D721Med (cell line): ENCODE measurements around the gene SHROOM2.

Experiments
- DNase-seq: peaks from one replicate; pipeline ENCODE4 v3.0.0; 2011; ENCODE audit warnings: low spot score; ENCODE audit not compliant: insufficient read length
- FAIRE-seq: peaks from 2 replicates; lab custom pipeline; 2011; peaks lifted over from hg19 to GRCh38; lab: Jason Lieb, UNC
- CTCF ChIP-seq: IDR thresholded peaks from 2 replicates; pipeline ENCODE4 v1.5.1; 2012; ENCODE audit warnings: mild to moderate bottlenecking, control low read depth; ENCODE audit not compliant: insufficient read depth; ENCODE audit errors: missing control alignments

SHROOM2 gene, protein sequence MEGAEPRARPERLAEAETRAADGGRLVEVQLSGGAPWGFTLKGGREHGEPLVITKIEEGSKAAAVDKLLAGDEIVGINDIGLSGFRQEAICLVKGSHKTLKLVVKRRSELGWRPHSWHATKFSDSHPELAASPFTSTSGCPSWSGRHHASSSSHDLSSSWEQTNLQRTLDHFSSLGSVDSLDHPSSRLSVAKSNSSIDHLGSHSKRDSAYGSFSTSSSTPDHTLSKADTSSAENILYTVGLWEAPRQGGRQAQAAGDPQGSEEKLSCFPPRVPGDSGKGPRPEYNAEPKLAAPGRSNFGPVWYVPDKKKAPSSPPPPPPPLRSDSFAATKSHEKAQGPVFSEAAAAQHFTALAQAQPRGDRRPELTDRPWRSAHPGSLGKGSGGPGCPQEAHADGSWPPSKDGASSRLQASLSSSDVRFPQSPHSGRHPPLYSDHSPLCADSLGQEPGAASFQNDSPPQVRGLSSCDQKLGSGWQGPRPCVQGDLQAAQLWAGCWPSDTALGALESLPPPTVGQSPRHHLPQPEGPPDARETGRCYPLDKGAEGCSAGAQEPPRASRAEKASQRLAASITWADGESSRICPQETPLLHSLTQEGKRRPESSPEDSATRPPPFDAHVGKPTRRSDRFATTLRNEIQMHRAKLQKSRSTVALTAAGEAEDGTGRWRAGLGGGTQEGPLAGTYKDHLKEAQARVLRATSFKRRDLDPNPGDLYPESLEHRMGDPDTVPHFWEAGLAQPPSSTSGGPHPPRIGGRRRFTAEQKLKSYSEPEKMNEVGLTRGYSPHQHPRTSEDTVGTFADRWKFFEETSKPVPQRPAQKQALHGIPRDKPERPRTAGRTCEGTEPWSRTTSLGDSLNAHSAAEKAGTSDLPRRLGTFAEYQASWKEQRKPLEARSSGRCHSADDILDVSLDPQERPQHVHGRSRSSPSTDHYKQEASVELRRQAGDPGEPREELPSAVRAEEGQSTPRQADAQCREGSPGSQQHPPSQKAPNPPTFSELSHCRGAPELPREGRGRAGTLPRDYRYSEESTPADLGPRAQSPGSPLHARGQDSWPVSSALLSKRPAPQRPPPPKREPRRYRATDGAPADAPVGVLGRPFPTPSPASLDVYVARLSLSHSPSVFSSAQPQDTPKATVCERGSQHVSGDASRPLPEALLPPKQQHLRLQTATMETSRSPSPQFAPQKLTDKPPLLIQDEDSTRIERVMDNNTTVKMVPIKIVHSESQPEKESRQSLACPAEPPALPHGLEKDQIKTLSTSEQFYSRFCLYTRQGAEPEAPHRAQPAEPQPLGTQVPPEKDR (N-terminal part only)

DNA sequence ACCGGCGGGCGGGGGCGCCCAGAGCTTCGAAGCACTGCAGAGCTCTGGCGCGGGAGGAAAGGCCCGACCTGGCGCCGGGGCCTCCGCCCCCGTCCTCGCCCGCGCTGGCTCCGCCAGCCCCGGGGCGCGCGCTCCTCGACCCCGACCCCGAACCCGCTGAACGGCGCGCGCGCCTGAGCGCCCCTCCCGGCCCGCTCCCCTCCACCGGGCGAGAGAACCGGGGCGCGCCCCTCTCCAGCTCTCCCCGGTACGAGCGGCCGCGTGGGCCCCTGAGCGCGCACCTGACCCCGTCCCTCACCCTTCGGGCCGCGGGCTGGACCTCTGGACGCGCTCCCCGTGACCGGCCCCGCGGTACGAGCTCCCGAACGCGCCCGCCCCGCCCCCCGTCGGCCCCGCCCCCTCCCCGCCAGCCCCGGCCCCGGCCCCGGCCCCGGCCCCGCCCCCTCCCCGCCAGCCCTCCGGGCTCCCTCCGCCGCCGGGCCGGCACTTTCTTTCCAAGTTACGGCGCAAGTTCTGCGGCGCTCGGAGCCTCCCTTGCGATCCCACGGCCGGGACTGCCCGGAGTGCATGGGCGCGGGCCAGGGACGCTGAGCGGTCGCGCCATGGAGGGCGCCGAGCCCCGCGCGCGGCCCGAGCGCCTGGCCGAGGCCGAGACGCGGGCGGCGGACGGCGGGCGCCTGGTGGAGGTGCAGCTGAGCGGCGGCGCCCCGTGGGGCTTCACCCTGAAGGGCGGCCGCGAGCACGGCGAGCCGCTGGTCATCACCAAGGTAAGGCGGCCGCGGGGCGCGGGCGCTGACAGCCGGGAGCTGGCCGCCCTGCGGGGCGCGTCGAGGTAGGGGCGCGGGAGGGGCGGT, at the start of gene SHROOM2:
TSS of gene SHROOM2 (plus strand) at position 486 of the 854 bp plus-strand sequence. CDS start at position 603, 117 bp downstream.
- no peak for DNase-seq
- no peak for FAIRE-seq
- TF ChIP-seq CTCF: no peak

GRCh38 chrX:9737363-9737762, 48.9 kb upstream of the SHROOM2 start:
- no peak for DNase-seq
- no peak for FAIRE-seq
- no peak for TF ChIP-seq CTCF

- DNase-seq (no peak), FAIRE-seq (no peak)
- TF ChIP-seq CTCF: no peak
These were observed 48.1 kb upstream of the SHROOM2 start for GRCh38 chrX:9738151-9738550.

DNA sequence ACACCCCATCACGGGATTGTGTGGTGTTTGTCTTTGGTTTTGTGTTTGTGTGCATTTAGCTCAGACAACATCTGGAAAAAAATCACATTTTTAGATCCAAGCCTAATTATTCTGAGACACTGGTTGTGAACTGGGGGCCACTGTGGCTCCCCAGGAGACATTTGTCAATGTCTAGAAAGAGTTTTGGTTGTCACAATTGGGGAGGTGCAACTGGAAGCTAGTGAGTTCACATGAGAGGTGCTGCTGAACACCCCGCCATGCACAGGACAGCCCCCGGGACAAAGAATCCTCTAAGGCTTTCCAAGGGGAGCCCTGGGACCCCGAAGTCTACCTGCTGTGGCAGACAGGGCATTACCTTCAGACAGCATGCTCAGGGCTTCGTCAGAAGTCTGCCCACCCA, 47.1 kb upstream of the SHROOM2 start:
- TF ChIP-seq CTCF: no peak
- no peak for DNase-seq
- FAIRE-seq: no peak

DNA sequence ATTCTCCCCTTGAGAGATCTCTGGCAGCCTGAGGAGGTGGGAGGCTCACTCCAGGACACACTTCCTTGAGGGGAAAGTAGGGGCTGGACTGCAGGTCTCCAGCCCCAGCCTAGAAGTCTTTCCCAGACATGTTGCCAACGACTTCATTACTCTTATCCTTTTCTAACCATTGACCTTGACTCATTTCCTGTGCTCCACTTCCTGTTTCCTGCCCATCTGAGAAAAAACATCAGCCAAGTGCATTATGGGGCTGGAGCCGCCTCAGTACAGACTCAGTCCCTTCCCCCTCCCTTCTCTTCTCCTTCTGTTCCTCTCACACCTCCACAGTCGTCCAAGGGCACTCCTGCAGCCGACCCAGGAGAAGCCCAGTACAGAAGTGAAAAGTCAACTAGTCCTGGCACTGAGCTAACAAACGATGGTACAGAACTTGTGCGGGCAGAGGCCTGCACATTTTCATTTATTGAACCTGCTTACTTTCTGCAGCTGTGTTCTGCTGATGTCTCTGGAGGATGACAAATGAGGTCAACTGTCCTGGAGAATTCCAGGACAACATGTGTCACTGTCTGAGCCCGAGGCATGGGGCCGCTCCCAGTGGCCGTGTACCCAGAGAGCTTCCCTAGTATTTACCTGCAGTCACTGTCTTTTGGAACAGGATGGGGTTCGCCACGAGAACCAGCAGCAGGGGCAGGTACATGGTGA, 40.7 kb upstream of the SHROOM2 start:
- TF ChIP-seq CTCF: no peak
- FAIRE-seq: no peak
- no peak for DNase-seq
